ENCODE measurements around the gene SIK3. TPM values are rescaled to one million over a fixed set of nuclear protein-coding genes. Genes with fewer than 3 reads are reported as not detected.

The SIK3 gene
- total and polyA plus RNA-seq, 2 experiments from 2014 or later = 6.1 to 33.9 TPM

DNA sequence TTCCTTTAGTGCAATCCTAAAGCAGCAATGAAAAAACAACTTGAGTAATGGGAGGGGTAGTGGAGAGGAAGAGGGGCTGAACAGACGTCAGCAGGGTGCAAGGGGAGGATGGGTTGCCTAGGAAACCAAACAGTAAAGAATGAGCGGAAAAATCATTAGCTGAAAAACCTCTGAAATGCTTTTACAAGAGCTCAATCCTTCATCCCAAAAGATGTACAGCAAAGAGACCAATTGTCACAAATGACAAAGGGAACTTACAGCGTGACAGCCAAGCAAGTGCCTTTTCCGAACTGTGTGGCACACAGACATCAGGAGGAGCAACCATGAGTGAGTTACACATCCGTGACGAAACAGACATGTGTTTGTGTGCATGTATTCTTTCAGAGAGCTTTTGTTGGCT, 104.6 kb downstream of the SIK3 start (continued):
- TF ChIP-seq, protein P1, sequence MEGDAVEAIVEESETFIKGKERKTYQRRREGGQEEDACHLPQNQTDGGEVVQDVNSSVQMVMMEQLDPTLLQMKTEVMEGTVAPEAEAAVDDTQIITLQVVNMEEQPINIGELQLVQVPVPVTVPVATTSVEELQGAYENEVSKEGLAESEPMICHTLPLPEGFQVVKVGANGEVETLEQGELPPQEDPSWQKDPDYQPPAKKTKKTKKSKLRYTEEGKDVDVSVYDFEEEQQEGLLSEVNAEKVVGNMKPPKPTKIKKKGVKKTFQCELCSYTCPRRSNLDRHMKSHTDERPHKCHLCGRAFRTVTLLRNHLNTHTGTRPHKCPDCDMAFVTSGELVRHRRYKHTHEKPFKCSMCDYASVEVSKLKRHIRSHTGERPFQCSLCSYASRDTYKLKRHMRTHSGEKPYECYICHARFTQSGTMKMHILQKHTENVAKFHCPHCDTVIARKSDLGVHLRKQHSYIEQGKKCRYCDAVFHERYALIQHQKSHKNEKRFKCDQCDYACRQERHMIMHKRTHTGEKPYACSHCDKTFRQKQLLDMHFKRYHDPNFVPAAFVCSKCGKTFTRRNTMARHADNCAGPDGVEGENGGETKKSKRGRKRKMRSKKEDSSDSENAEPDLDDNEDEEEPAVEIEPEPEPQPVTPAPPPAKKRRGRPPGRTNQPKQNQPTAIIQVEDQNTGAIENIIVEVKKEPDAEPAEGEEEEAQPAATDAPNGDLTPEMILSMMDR (conservative IDR thresholded peaks at IDR 0.05; ENCODE audit: low read depth in 2 of 2) = no peak
- TF ChIP-seq ZNF114 (CRISPR knock-in tag; IDR thresholded peaks at IDR 0.05) = no peak
- TF ChIP-seq EZH2 (IDR thresholded peaks at IDR 0.05; ENCODE audit: low read depth, unreplicated experiment) = no peak
- TF ChIP-seq NANOG (IDR thresholded peaks at IDR 0.05; ENCODE audit: borderline replicate concordance) = no peak
- TF ChIP-seq JUNB (IDR thresholded peaks at IDR 0.05; ENCODE audit: unreplicated experiment) = no peak

DNA sequence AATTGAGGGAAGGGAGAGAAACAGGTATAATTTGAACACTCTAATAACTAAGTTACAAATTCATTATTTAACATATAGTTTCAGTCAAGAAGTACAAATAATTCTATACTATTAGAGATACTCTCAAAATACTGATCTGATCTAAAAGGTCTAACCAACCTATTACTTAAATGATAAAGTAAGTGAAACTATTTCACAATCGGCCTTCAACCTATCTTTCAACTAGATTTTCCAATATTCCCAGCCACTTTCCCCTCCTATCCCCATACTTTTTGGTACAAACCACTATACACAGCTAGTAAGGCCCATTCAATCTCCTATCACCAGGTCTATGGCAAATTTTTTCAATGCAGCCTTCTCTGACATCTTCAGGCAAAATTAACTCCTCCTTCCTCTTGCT, 106.7 kb downstream of the SIK3 start:
- H3K36me3 ChIP-seq (ENCODE audit: insufficient read depth) = no peaks in the 10 kb centered on the region
- peaks cover 49% of the 10 kb centered on the region for H3K4me1 Mint-ChIP-seq
- DNase-seq (ENCODE audit: low spot score) (no peak), ATAC-seq (no peak)
- H3K27ac Mint-ChIP-seq = peak overlapping the region; percentile 4; the same call in 1 of the 2 replicates
- no peaks in the 10 kb centered on the region for H3K9me2 ChIP-seq (ENCODE audit: insufficient read depth)
- H3K4me1 ChIP-seq (ENCODE audit: insufficient read depth) = peaks cover 49% of the 10 kb centered on the region
- peaks cover 22% of the 10 kb centered on the region for H4K20me1 ChIP-seq (replicated peaks; ENCODE audit: insufficient read depth)
- no peaks in the 10 kb centered on the region for H3K27me3 ChIP-seq (ENCODE audit: insufficient read depth)
- no peaks in the 10 kb centered on the region for H3F3A ChIP-seq (replicated peaks; ENCODE audit: low read depth)
- H3K4me2 ChIP-seq = 0 out of 2 replicates have a peak overlapping the region, but pooled peaks have one; percentile 6
- H3K27me3 Mint-ChIP-seq (ENCODE audit: insufficient read depth, low read depth, poor library complexity) = peaks cover 2% of the 10 kb centered on the region
- H2AFZ ChIP-seq = no peak overlapping the region
- no peaks in the 10 kb centered on the region for H3K9me3 Mint-ChIP-seq
- H3K27ac ChIP-seq (ENCODE audit: low read depth) = no peak overlapping the region
- no peaks in the 10 kb centered on the region for H3K36me3 Mint-ChIP-seq (ENCODE audit: low read depth)
- peaks cover 92% of the 10 kb centered on the region for H3K79me2 ChIP-seq (replicated peaks; ENCODE audit: insufficient read depth)
- H3K4me3 Mint-ChIP-seq = no peak overlapping the region
- TF ChIP-seq STAT1 (IDR thresholded peaks at IDR 0.05; ENCODE audit: unreplicated experiment) = no peak
- TF ChIP-seq ZNF331 (CRISPR knock-in tag; IDR thresholded peaks at IDR 0.05; ENCODE audit: low read depth) = no peak
- TF ChIP-seq, protein P2, sequence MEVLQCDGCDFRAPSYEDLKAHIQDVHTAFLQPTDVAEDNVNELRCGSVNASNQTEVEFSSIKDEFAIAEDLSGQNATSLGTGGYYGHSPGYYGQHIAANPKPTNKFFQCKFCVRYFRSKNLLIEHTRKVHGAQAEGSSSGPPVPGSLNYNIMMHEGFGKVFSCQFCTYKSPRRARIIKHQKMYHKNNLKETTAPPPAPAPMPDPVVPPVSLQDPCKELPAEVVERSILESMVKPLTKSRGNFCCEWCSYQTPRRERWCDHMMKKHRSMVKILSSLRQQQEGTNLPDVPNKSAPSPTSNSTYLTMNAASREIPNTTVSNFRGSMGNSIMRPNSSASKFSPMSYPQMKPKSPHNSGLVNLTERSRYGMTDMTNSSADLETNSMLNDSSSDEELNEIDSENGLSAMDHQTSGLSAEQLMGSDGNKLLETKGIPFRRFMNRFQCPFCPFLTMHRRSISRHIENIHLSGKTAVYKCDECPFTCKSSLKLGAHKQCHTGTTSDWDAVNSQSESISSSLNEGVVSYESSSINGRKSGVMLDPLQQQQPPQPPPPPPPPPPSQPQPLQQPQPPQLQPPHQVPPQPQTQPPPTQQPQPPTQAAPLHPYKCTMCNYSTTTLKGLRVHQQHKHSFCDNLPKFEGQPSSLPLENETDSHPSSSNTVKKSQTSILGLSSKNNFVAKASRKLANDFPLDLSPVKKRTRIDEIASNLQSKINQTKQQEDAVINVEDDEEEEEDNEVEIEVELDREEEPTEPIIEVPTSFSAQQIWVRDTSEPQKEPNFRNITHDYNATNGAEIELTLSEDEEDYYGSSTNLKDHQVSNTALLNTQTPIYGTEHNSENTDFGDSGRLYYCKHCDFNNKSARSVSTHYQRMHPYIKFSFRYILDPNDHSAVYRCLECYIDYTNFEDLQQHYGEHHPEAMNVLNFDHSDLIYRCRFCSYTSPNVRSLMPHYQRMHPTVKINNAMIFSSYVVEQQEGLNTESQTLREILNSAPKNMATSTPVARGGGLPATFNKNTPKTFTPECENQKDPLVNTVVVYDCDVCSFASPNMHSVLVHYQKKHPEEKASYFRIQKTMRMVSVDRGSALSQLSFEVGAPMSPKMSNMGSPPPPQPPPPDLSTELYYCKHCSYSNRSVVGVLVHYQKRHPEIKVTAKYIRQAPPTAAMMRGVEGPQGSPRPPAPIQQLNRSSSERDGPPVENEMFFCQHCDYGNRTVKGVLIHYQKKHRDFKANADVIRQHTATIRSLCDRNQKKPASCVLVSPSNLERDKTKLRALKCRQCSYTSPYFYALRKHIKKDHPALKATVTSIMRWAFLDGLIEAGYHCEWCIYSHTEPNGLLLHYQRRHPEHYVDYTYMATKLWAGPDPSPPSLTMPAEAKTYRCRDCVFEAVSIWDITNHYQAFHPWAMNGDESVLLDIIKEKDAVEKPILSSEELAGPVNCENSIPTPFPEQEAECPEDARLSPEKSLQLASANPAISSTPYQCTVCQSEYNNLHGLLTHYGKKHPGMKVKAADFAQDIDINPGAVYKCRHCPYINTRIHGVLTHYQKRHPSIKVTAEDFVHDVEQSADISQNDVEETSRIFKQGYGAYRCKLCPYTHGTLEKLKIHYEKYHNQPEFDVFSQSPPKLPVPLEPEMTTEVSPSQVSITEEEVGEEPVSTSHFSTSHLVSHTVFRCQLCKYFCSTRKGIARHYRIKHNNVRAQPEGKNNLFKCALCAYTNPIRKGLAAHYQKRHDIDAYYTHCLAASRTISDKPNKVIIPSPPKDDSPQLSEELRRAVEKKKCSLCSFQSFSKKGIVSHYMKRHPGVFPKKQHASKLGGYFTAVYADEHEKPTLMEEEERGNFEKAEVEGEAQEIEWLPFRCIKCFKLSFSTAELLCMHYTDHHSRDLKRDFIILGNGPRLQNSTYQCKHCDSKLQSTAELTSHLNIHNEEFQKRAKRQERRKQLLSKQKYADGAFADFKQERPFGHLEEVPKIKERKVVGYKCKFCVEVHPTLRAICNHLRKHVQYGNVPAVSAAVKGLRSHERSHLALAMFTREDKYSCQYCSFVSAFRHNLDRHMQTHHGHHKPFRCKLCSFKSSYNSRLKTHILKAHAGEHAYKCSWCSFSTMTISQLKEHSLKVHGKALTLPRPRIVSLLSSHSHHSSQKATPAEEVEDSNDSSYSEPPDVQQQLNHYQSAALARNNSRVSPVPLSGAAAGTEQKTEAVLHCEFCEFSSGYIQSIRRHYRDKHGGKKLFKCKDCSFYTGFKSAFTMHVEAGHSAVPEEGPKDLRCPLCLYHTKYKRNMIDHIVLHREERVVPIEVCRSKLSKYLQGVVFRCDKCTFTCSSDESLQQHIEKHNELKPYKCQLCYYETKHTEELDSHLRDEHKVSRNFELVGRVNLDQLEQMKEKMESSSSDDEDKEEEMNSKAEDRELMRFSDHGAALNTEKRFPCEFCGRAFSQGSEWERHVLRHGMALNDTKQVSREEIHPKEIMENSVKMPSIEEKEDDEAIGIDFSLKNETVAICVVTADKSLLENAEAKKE (CRISPR knock-in tag; IDR thresholded peaks at IDR 0.05) = no peak
- TF ChIP-seq EZH2phosphoT487 (IDR thresholded peaks at IDR 0.05; ENCODE audit: unreplicated experiment) = no peak
- no peak overlapping the region for H3K4me3 ChIP-seq

Measured in GM23338 (cell line).